PC-3 (cell line): ENCODE data around the gene TM4SF20. TPM values are rescaled to one million over a fixed set of nuclear protein-coding genes. Genes with fewer than 3 reads are reported as not detected.
A peak's percentile ranks its signal among the peaks of the same experiment; 100 is the strongest.

Experiments
- ATAC-seq: fragments of 200-7000 bp; cut with Tn5 transposase; 2 replicates; pipeline ENCODE4 v1.9.1; 2020; ENCODE audit warnings: mild to moderate bottlenecking, moderate library complexity
- BruUV-seq: library from RNA; stranded (reverse); fragments of 400-500 nt; replicated peaks from 2 replicates; lab custom pipeline; 2021; lab: Mats Ljungman, UMichigan
- CTCF ChIA-PET: fragments of 300-600 bp; sonication (Branson Sonifier 250); formaldehyde crosslinking; loops from one replicate; lab custom pipeline; 2022; ENCODE audit warnings: antibody characterized with exemption; lab: Charles Lee
- POLR2A ChIA-PET: fragments of 300-600 bp; sonication (Branson Sonifier 250); formaldehyde crosslinking; loops from one replicate; lab custom pipeline; 2022; ENCODE audit warnings: antibody characterized with exemption; ENCODE audit not compliant: unreplicated experiment; lab: Charles Lee
- DNase-seq: peaks from one replicate; pipeline ENCODE4 v3.0.0-alpha.2; 2015
- H2AFZ ChIP-seq: fragments of 300-600 bp; sonication (generic); 2 replicates; pipeline ENCODE4 v1.6.0; 2016; ENCODE audit warnings: antibody characterized with exemption, low read length
- H3F3A ChIP-seq: fragments of 300-600 bp; sonication (generic); one replicate; pipeline ENCODE4 v1.6.0; 2017; ENCODE audit warnings: antibody characterized with exemption, low read length, control low read depth, mild to moderate bottlenecking; ENCODE audit not compliant: unreplicated experiment
- H3K27ac ChIP-seq: fragments of 300-600 bp; sonication (generic); 2 replicates; pipeline ENCODE4 v1.5.1; 2016; ENCODE audit warnings: mild to moderate bottlenecking, low read length
- H3K27me3 ChIP-seq: fragments of 300-600 bp; sonication (generic); 2 replicates; pipeline ENCODE4 v1.6.1; 2016; ENCODE audit warnings: low read length, mixed read lengths
- H3K36me3 ChIP-seq: fragments of 300-600 bp; sonication (generic); 2 replicates; pipeline ENCODE4 v1.6.1; 2016; ENCODE audit warnings: low read depth, mixed run types, low read length, mixed read lengths
- H3K4me1 ChIP-seq: fragments of 300-600 bp; sonication (generic); 2 replicates; pipeline ENCODE4 v1.5.1; 2016; ENCODE audit warnings: low read length; ENCODE audit not compliant: insufficient read depth
- H3K4me2 ChIP-seq: fragments of 300-600 bp; sonication (generic); 2 replicates; pipeline ENCODE4 v1.6.0; 2016; ENCODE audit warnings: low read length
- H3K4me3 ChIP-seq: fragments of 300-600 bp; sonication (generic); 2 replicates; pipeline ENCODE4 v1.5.1; 2016; ENCODE audit warnings: mild to moderate bottlenecking, low read length, mixed read lengths
- H3K79me2 ChIP-seq: fragments of 300-600 bp; sonication (generic); 2 replicates; pipeline ENCODE4 v1.6.1; 2017; ENCODE audit warnings: low read length, mixed read lengths
- H3K9ac ChIP-seq: fragments of 300-600 bp; sonication (generic); 2 replicates; pipeline ENCODE4 v1.6.0; 2016; ENCODE audit warnings: mild to moderate bottlenecking, low read length
- H3K9me2 ChIP-seq: fragments of 300-600 bp; sonication (generic); replicated peaks from 2 replicates; pipeline ENCODE4 v1.6.1; 2016; ENCODE audit warnings: mixed run types, low read length, mixed read lengths
- H3K9me3 ChIP-seq: fragments of 300-600 bp; sonication (generic); 2 replicates; pipeline ENCODE4 v1.6.1; 2016; ENCODE audit warnings: low read length, mixed read lengths
- H4K20me1 ChIP-seq: fragments of 300-600 bp; sonication (generic); 2 replicates; pipeline ENCODE4 v1.6.1; 2016; ENCODE audit warnings: low read length, mixed read lengths
- EZH2 ChIP-seq: fragments of 300-600 bp; sonication (generic); IDR thresholded peaks from one replicate; pipeline ENCODE4 v1.6.1; 2017; ENCODE audit warnings: antibody characterized with exemption, mild to moderate bottlenecking, low read length; ENCODE audit not compliant: unreplicated experiment
- EZH2phosphoT487 ChIP-seq: fragments of 300-600 bp; sonication (generic); IDR thresholded peaks from 2 replicates; pipeline ENCODE4 v1.6.1; 2018; ENCODE audit warnings: mild to moderate bottlenecking, antibody characterized with exemption, low read length, borderline replicate concordance
- intact Hi-C: fragments of 100-400 bp; cut with micrococcal nuclease; formaldehyde crosslinking; loops from 2 replicates; pipeline ENCODE4 v1.9.0; 2023
- total RNA-seq: library from RNA; depleted of rRNA; stranded (reverse); fragments of >200 nt; gene quantifications from 2 replicates; pipeline ENCODE4 v1.2.3, GENCODE V29; 2014
- TF ChIP-seq, protein P1 (sequence below): fragments of 300-600 bp; sonication (generic); conservative IDR thresholded peaks from 2 replicates; pipeline ENCODE4 v1.5.1; 2017; ENCODE audit warnings: antibody characterized with exemption, low read depth, mild to moderate bottlenecking, low read length

TM4SF20 gene
- total RNA-seq, 1 experiment from 2014 or later, result not detected

DNA sequence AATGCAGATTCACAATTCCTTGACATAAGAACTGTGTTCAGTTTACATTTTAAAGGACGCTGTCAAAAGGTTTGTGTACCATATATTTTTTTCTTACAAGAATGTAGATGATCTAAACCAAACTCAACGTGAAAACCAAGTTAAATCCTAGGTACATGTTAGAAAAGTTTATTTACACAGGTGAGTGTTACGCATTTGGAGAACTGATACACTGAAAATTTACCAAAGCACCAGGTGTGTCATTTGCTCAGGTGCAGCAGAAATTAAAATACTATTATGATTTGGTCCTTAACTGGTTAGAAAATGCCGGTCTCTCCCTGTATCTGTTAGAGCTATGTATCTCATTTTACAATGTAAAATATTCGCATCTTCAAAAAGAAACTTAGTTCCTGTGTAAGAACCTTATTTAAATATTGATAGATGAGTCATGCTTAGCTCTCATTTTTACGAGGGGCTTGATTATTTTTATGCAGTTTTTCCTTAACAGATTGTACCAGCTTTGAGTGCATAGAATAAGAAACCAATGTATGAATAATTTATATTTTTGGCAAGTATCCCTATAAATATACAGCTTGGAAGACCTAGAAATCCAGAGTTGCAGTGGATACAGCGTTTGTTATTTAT is 29.0 kb downstream of the TM4SF20 start:
- Histone ChIP-seq H3K79me2 (no peaks in the 10 kb centered on the region), H3F3A (no peaks in the 10 kb centered on the region), H3K9ac (no peak overlapping the region), H3K36me3 (peaks cover 17% of the 10 kb centered on the region; the same call in 1 of the 2 replicates), H3K9me2 (no peaks in the 10 kb centered on the region), H3K9me3 (no peaks in the 10 kb centered on the region), H3K27ac (peak overlapping the region; percentile 13; the same call in 1 of the 2 replicates), H4K20me1 (no peaks in the 10 kb centered on the region), H3K4me2 (peak overlapping the region; percentile 23; the same call in 1 of the 2 replicates), H3K4me3 (no peak overlapping the region), H3K4me1 (peaks cover 15% of the 10 kb centered on the region), H2AFZ (no peak overlapping the region), H3K27me3 (no peaks in the 10 kb centered on the region)
- BruUV-seq, result no TSS peak
- ATAC-seq (peak; percentile 73), DNase-seq (peak; percentile 52)
- CTCF ChIA-PET, result no interaction called here
- POLR2A ChIA-PET, result no interaction called here
- intact Hi-C loops, result no loop called here
- TF ChIP-seq, protein P1, sequence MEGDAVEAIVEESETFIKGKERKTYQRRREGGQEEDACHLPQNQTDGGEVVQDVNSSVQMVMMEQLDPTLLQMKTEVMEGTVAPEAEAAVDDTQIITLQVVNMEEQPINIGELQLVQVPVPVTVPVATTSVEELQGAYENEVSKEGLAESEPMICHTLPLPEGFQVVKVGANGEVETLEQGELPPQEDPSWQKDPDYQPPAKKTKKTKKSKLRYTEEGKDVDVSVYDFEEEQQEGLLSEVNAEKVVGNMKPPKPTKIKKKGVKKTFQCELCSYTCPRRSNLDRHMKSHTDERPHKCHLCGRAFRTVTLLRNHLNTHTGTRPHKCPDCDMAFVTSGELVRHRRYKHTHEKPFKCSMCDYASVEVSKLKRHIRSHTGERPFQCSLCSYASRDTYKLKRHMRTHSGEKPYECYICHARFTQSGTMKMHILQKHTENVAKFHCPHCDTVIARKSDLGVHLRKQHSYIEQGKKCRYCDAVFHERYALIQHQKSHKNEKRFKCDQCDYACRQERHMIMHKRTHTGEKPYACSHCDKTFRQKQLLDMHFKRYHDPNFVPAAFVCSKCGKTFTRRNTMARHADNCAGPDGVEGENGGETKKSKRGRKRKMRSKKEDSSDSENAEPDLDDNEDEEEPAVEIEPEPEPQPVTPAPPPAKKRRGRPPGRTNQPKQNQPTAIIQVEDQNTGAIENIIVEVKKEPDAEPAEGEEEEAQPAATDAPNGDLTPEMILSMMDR, result no peak
- TF ChIP-seq EZH2 (no peak), EZH2phosphoT487 (no peak)

DNA sequence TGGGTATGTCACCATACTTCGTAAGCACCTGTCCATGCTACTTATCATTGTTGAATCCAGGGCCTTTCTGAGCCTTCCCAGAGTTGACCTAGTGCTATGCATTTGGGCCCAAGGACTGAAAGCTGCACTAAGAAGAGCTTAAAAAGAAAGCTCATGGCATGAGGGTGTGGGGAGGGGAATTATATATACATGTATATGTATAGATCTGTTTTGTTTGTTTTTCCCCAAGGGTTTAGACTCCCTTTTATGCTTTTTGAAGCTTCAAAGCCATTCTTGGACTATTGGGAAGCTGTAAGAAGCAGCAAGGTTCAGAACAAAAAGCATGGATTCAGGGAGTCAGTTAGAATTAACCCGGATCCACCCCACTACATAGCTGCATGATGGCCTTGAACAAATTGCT is 30.8 kb downstream of the TM4SF20 start:
- intact Hi-C loops, result no loop called here
- DNase-seq (no peak), ATAC-seq (no peak)
- Histone ChIP-seq H3K27me3 (no peaks in the 10 kb centered on the region), H3K36me3 (peaks cover 17% of the 10 kb centered on the region; the same call in 1 of the 2 replicates), H3K79me2 (no peaks in the 10 kb centered on the region), H3K4me2 (no peak overlapping the region), H3K9me2 (no peaks in the 10 kb centered on the region), H3K27ac (no peak overlapping the region), H3K4me1 (peaks cover 15% of the 10 kb centered on the region), H2AFZ (no peak overlapping the region), H3K9me3 (no peaks in the 10 kb centered on the region), H3K9ac (no peak overlapping the region), H3F3A (no peaks in the 10 kb centered on the region), H3K4me3 (no peak overlapping the region), H4K20me1 (no peaks in the 10 kb centered on the region)
- CTCF ChIA-PET, result interaction anchor here (0.6 kb wide), 1 partner anchor 9 kb away, joined by 4 read pairs; no protein-coding TSS in a partner anchor
- POLR2A ChIA-PET, result no interaction called here
- no TSS peak for BruUV-seq
- TF ChIP-seq, protein P1, result no peak
- TF ChIP-seq EZH2 (no peak), EZH2phosphoT487 (no peak)

DNA sequence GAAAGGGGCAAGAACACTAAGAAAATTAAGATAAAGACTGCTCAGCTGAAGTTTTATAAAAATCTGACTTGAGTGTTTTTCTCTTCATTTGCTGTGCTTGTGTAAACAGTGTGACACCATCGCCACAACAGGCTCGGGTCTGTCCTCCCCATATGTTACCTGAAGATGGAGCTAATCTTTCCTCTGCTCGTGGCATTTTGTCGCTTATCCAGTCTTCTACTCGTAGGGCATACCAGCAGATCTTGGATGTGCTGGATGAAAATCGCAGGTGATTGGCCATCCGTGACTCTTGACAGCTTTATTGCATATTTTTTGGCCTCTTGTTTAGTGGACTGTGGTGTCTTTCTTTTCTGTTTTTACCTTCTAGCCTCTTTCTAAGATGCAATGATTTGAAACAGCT is 32.0 kb downstream of the TM4SF20 start:
- Histone ChIP-seq H3K36me3 (peaks cover 14% of the 10 kb centered on the region; the same call in 1 of the 2 replicates), H3K4me1 (peaks cover 15% of the 10 kb centered on the region), H3K79me2 (no peaks in the 10 kb centered on the region), H3K27me3 (no peaks in the 10 kb centered on the region), H3K4me3 (no peak overlapping the region), H3F3A (no peaks in the 10 kb centered on the region), H3K9me3 (no peaks in the 10 kb centered on the region), H3K9ac (no peak overlapping the region), H2AFZ (no peak overlapping the region), H4K20me1 (no peaks in the 10 kb centered on the region), H3K9me2 (no peaks in the 10 kb centered on the region), H3K27ac (no peak overlapping the region), H3K4me2 (no peak overlapping the region)
- intact Hi-C loops, result no loop called here
- DNase-seq (peak; percentile 15), ATAC-seq (no peak)
- TF ChIP-seq, protein P1, result peak; percentile 30; the same call in 1 of the 2 replicates
- no peak for TF ChIP-seq EZH2phosphoT487
- ChIA-PET POLR2A (interaction anchor here (0.6 kb wide), 2 partner anchors 81 to 206 kb away, joined by 8 to 12 read pairs; no protein-coding TSS in a partner anchor), CTCF (no interaction called here)
- BruUV-seq, result no TSS peak
